ENCODE results near the gene MYL11. TPM values are rescaled to one million over a fixed set of nuclear protein-coding genes. Genes with fewer than 3 reads are reported as not detected.
"Not testable (repeated sequence)": the region's sequence is repeated elsewhere in the genome, so short reads cannot be mapped to it uniquely, and the experiment has no call there.

The MYL11 gene
- total RNA-seq, 1 experiment from 2014 or later, result not detected

DNA sequence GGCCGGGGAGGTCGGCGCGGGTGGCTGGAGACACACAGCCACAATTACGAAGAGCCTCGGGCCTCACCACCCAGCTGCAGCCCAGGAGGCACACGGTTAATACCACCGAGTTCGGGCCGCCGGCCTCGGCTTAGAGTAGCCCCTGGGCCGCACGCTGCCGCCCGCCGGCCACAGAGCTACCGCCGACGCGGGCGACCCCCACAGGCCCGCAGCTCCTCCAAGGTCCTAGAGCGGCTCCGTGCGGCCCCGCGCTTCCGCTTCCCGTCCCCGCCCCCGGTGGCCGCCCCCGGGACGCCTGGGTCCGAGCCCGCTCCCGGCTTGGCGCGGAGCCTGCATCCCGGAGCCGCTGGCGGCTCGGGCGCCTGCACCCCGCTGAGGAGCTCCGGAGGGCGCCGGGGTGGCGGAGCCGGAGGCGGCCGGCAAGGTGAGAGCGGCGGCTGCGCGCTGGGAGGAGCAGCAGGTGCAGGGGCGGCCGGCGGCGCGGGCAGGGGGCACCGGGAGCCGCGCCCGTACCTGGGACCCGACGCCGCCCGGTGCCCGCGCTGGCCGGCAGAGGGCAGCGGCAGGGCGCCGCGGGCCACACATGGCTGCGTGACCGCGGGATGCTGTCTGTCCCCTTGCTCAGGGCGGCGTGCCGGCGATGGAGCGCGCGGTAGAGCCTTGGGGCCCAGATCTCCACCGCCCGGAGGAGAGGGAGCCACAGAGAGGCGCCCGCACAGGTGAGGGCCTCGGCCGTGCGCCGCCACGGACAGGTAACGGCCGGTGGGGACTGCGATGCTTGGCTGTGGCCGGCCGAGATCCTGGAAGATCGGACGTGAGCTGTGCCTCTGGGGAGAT lies 20.8 kb downstream of the MYL11 start, which contains the start of gene ZNF48:
Gene ZNF48, plus strand, starts transcription at position 266 of the 837 bp plus-strand sequence. Its CDS starts 375 bp downstream, at position 641.
- DNase-seq (ENCODE audit: low spot score), result peak; percentile 89

DNA sequence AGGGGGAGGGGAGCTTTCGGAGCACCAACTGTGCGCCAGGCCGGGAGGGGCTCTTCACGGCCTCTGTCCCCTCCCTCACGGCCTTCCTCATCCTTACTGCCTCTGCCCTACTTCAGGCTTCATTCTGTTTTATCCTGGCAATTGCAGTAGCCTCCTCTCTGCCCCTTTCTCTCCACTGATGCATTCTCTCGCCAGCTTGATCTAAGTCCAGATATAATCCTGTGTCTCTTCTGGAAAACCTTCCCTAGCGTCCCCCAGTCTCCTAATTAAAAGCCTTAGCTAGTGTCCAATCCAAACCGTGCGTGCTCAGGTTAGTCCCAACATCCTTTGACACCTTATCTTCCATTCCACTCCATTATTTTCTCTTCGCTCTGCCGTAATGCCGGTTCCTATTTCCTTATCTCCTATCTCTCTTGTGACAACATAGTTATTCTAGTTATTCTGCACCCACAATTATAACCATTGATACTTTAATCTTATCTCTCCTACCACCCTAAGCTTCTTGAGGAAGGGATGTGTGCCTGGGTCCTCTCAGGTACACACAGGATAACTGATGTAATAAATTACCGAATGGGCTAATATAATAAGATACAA lies 21.5 kb downstream of the MYL11 start:
- no peak for DNase-seq (ENCODE audit: low spot score)

DNA sequence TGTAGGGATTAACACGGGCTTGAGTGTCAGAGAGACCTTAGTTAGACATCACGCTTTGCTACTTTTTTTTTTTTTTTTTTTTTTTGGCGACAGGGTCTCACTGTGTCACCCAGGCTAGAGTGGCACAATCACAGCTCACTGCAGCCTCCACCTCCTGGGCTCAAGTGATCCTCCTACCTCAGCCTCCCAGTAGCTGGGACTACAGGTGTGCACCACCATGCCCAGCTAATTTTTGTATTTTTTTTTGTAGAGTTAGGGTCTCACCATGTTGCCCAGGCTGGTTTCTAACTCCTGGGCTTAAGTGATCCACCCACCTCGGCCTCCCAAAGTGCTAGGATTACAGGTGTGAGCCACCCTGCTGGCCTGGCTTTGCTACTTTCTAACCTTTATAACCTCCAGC lies 22.0 kb downstream of the MYL11 start:
- not testable (repeated sequence) for DNase-seq (ENCODE audit: low spot score)

GRCh38 chr16:30397056-30397455 lies 22.5 kb downstream of the MYL11 start:
- DNase-seq (ENCODE audit: low spot score), result no peak

DNA sequence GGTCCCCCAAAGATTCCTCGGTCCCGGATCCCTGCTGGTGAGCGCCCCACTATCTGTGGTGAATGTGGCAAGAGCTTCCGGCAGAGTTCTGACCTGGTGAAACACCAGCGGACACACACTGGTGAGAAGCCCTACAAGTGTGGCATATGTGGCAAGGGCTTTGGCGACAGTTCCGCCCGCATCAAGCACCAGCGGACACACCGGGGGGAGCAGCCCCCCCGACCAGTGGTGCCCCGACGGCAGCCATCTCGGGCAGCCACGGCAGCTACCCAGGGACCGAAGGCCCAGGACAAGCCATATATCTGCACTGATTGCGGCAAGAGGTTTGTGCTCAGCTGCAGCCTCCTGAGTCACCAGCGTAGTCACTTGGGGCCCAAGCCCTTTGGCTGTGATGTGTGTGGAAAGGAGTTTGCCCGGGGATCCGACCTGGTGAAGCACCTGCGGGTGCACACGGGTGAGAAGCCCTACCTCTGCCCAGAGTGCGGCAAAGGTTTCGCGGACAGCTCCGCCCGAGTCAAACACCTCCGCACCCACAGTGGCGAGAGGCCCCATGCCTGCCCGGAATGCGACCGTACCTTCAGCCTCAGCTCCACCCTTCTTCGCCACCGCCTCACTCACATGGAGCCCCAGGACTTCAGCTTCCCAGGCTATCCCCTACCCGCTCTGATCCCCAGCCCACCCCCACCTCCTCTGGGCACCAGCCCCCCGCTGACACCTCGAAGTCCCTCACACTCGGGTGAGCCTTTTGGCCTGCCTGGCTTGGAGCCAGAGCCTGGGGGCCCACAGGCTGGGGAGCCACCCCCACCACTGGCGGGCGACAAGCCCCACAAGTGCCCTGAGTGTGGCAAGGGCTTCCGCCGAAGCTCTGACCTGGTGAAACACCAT lies 23.4 kb downstream of the MYL11 start:
- DNase-seq (ENCODE audit: low spot score), result peak; percentile 58

GRCh38 chr16:30398661-30399434 lies 24.2 kb downstream of the MYL11 start:
- no peak for DNase-seq (ENCODE audit: low spot score)

DNA sequence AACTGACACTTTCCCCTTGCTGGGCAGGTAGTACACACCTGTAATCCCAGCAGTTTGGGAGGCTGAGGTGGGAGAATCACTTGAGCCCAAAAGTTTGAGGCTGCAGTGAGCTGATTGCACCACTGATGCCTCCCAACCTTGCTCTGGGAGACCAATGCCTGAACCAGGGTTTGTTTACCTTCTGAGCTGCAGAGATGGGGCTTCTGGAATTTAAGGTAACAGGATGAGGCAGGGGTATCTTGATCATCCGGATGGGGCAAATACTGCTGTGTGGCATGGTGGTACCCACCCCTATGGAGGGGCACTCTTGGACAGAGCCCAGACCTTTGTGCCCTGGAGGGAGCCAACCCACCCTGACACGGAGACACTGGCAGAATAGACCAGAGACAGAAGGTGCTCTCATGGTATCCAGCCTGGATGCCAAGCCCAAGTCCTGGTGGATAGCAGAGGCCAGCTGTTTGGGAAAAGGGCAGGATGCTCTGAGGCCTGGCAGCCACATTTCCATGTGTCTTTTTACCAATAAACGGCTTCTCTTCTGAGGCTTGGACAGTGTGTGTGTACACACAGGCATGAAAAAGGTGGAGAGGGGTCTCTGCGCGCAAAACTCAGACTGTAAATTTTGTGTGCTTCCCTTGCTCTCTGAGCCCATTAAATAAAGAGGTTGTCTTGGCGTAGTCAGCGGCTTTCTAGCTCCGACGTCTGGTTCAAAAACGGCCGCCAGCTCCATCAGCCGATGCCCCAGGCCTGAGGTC lies 25.0 kb downstream of the MYL11 start:
- DNase-seq (ENCODE audit: low spot score), result peak; percentile 47

DNA sequence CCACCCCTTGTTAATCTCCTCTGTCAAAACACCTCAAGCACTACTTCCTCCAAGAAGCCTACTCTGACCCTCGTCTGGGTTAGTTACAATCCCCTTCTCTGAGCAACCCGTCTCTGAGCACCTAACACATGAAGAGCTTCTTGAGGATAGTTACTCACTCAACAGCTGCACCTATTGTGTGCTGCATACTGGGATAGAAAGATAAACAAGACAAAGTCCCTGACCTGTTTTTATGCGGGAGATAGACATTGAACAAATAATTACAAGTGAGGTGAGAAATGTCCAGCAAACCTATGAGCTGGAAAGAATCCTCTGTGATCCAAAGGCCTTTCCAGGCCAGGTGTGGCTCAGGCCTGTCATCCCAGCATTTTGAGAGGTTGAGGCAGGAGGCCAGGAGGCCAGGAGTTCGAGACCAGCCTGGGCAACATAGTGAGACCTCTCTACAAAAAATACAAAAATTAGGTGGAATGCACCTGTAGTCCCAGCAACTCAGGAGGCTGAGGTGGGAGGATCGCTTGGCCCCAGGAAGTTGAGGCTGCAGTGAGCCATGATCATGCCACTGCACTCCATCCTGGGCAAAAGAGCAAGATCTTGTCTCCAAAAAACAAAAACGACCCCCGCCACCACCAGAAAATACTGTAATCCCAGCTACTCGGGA lies 27.3 kb downstream of the MYL11 start:
- no peak for DNase-seq (ENCODE audit: low spot score)

GRCh38 chr16:30406795-30407101 lies 32.1 kb downstream of the MYL11 start:
- DNase-seq (ENCODE audit: low spot score), result no peak

DNA sequence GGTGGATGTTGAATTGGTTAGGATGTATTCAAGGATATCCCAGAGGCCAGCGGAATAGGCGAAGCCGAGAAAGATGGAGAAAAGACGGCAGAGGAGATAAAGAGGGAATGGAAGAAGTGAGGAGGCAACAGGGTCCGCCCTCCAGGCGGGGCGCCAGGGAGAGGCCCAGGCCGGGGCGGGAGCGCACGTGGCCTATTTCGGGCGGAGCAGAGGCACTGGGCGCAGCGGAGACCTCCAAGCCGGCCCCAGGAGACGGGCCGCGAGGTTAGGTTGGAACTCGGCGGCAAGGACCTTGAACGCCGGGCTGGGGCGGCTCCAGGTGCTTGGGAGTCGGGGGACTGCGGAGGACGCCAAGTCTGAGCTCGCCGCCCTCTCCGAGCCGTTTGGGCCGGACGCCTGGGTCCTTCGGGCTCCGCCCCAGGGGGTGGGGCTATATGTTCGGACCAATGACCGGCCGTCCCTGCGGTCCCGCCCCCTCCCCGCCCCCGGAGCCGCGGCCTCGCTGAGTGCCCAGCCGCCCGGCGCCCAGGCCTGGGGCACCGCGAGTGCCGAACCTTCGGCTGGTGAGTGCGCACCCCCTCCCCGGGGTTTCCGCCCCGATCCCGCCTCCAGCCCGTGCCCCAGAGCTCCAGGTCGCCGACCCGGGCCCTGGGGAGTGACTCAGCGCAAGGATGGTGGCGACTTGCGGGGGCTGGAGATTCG lies 32.7 kb downstream of the MYL11 start, which contains the start of gene ZNF771:
Gene ZNF771, plus strand, starts transcription at position 505 of the 702 bp plus-strand sequence. CDS start 448 bp downstream, outside the sequence.
- peak; percentile 93 for DNase-seq (ENCODE audit: low spot score)

DNA sequence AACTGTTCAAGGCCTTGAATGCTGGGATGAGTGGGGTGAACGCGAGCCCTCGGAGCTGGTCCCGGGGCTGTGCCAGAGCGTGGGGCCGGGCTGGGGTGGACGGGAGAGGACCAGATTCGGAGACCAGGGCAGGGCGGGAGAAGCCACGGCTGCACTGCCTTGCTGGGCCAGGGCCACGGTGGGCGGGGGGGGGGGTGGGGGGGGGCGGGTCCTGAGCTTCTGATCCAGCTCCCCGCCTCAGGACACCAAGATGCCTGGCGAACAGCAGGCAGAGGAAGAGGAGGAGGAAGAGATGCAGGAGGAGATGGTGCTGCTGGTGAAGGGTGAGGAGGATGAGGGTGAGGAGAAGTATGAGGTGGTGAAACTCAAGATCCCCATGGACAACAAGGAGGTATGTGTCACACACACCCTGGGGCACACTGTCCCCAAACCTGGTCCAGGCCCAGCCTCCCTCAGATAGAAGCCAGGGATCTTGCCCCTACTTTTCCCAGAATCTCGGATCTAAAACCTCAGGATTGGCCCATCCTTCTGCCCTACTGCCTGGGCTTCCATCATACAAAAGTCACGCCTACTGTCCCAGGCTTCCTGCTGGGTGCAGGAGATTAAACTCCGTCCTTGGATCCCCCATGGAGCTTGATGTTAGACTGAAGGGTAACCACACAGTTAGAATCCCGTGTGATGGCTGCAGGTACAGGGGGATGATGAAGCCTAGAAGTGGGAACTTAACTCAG lies 33.4 kb downstream of the MYL11 start:
- DNase-seq (ENCODE audit: low spot score), result no peak

- DNase-seq (ENCODE audit: low spot score), result peak; percentile 96
Observed at GRCh38 chr16:30409125-30410060, 34.8 kb downstream of the MYL11 start.

GRCh38 chr16:30413112-30413806 lies 38.7 kb downstream of the MYL11 start:
- DNase-seq (ENCODE audit: low spot score), result no peak

DNA sequence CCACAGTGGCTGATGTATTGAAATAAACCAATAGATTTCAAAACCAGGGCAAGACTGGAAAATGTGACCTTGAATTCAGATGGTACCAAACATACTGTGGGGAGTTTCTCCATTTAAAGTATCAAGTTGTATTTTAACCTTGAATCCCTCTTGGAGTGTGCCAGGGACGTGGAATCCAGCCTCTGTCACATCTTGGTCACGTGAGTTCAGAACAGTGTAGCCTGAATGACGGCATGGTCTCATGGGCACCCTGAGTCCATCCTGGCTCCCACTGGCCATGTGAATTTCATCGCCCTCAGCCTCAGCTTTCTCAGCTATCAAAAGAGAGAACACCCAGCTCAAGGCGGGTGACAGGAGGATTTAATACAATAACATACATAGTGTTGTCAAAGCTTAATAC lies 39.6 kb downstream of the MYL11 start:
- no peak for DNase-seq (ENCODE audit: low spot score)

- DNase-seq (ENCODE audit: low spot score), result no peak
Observed at GRCh38 chr16:30416047-30416603, 41.5 kb downstream of the MYL11 start.
